22Rv1 (cell line): ENCODE measurements around the gene EFCAB13.
A peak's percentile ranks its signal among the peaks of the same experiment; 100 is the strongest.

Experiments
- H3K27ac ChIP-seq: fragments of 450-650 bp; 2 replicates; pipeline ENCODE4 v1.5.1; 2017
- CTCF ChIP-seq: fragments of 450-650 bp; IDR thresholded peaks from 2 replicates; pipeline ENCODE4 v1.5.1; 2017; ENCODE audit warnings: mild to moderate bottlenecking
- ZFX ChIP-seq: fragments of 450-650 bp; IDR thresholded peaks from 2 replicates; pipeline ENCODE4 v1.6.1; 2017; ENCODE audit warnings: antibody characterized with exemption, borderline replicate concordance

Gene EFCAB13, protein sequence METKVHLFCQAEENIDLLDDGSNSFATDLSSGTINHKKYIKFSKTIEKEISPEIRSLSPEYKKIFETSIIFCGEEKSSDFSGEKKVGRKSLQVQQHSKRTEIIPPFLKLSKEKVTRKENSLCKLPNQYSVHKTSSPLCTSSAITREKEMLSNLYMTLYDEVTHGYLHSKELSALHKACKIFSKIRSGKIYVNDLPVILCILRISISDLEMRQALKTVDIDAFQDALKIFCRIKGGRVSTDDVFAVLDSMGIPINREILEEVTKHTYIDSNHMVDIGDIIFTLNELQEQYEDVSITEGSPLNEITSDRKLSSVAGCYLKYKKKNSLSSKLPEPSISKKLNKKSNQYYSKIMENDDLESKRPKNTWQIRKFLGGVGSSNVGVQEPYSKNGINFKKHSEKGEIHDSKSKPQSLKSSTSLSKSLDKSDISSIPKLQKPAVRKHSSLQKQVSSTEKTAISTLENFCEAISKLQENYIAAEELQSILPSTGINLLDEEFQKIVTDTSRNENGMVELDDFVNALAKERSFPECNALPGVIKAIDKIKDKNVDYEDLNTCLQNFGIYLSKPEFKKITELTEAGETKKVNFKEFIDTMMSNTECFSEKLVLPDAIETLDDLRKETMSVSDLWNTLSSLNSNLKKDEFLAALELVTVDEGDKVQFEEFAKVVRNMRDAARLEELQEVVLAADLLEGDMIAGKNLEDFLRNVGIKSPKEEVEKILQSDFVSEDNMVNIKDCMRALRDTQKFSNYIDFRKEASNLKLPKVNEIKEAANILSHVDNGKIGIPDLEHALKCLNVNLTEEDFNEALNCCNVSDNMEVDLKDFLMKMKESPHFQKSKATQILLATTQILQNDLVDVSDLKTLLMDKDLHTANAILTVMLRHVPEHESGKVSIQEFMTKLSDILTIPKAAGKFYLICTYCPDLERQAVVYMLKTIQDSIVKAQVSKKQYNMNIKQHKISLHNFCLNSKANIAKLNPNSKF

GRCh38 chr17:47323382-47324223, at the start of gene EFCAB13:
Gene EFCAB13 (plus strand): TSS chr17:47323955. CDS start chr17:47328354, 4,399 bp downstream.
- peak within 1 kb of the TSS; percentile 80 for H3K27ac ChIP-seq
- TF ChIP-seq ZFX (no peak), CTCF (peak; percentile 51)

DNA sequence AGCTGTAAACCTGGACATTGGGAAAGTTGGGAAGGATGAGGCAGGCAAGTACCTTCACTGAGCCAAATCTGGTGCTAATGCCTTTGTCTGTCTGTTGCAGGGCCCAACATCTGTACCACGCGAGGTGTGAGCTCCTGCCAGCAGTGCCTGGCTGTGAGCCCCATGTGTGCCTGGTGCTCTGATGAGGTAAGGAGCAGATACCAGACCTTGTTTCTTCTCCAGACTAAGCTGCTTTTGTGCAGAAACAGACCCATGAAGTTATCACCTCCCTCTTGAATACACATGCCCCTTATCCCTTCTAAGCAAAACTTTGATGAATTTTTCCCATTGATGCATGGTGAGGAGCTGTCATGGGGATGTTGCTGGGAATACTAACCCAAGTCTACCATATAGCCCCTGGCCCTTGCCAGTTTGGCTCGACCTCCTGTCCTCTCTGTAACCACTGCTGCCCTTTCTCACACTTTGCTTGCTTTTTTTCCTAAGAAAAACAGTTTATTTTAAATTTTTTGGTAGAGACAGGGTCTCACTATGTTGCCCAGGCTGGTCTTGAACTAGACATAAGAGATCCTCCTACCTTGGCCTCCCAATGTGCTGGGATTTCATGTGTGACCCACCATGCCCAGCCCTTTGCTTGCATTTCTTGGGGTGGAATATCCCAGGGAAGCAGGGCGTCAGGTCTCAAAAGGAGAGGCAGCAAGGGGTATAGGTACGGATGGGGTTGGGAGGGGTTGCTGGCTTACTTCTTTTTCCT, 49.3 kb upstream of the EFCAB13 start:
- TF ChIP-seq CTCF = no peak
- no peak for TF ChIP-seq ZFX
- no peak overlapping the region for H3K27ac ChIP-seq

DNA sequence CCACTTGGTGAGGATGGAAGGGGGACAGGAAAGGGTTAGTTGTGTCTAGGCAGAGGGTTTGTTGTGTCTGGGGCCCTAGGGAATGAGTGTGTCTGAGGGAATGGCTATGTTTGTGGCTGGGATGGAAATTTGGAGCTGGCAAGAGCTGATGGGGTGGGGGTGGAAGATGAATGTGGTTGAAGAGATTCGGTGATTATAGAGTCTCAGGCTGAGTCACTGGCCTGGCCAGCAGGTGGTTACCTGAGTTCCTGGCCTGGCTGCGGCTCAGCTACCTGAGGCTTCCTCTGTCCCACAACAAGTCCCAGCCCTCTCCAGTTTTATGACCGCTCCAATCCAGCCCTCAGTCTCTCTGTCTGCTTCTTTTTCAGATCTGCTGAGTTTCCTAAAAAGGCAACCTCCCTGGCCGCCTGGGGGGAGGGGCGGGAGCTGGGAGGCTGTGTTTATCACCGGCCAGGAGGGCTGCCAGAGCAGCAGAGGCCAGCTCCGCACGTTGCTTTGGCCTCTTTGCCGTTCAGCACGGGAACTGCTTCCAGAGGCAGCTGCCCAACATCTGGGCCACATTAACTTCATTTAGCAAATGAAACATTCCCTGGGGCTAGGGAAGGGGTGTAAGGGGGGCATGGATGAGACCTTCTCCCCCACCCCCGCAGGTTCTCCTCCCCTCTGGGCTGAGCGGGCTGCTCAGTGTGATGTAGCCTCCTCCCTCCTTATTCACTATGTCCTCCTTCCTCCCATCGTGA, 48.3 kb upstream of the EFCAB13 start:
- TF ChIP-seq ZFX (no peak), CTCF (no peak)
- H3K27ac ChIP-seq = no peak overlapping the region

- TF ChIP-seq CTCF = no peak
- no peak for TF ChIP-seq ZFX
- H3K27ac ChIP-seq = peak overlapping the region; percentile 33; the same call in 1 of the 2 replicates
These were observed 47.3 kb upstream of the EFCAB13 start for GRCh38 chr17:47276444-47276843.

DNA sequence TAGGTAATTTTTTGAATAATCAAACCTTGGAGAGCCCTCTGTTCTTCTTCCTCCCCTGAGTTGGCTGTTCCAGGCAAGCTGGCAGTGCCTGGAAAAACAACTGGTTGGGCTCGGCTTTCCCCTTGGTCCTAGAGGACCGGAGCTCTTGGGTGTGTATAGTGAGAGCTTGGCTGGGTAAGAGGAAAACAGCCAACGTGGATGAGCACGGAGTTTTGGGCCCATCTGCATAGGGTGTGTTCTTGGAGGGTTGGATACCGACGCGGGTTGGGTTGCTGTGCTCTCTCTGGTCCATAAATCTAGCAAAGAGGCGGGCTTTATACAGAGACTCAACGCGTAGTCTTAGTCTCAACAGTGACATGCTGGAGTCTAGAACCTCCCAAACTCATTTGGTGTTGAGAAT, 46.9 kb upstream of the EFCAB13 start:
- no peak for TF ChIP-seq ZFX
- no peak for TF ChIP-seq CTCF

GRCh38 chr17:47277921-47278320, 45.8 kb upstream of the EFCAB13 start:
- no peak overlapping the region for H3K27ac ChIP-seq

More for the DNA sequence above, 46.9 kb upstream of the EFCAB13 start:
- H3K27ac ChIP-seq = peak overlapping the region; percentile 33; the same call in 1 of the 2 replicates

More at GRCh38 chr17:47277921-47278320, 45.8 kb upstream of the EFCAB13 start:
- no peak for TF ChIP-seq ZFX
- no peak for TF ChIP-seq CTCF
